GM23338 (cell line): ENCODE measurements around the gene NECAP2.

ENCODE experiments used
- CREB1 ChIP-seq: fragments of 250-450 bp; sonication (Bioruptor Pico); IDR thresholded peaks from 2 replicates; pipeline ENCODE4 v1.5.0; 2020; ENCODE audit warnings: low read depth, mild to moderate bottlenecking, moderate library complexity
- EZH2 ChIP-seq: fragments of 200-600 bp; sonication (generic); IDR thresholded peaks from one replicate; pipeline ENCODE4 v1.8.0; 2017; ENCODE audit warnings: antibody characterized with exemption, mild to moderate bottlenecking, low read depth; ENCODE audit not compliant: unreplicated experiment
- EZH2phosphoT487 ChIP-seq: fragments of 200-600 bp; sonication (generic); IDR thresholded peaks from one replicate; pipeline ENCODE4 v1.8.1; 2018; ENCODE audit warnings: antibody characterized with exemption; ENCODE audit not compliant: unreplicated experiment
- JUNB ChIP-seq: IDR thresholded peaks from one replicate; pipeline ENCODE4 v1.6.1; 2016; ENCODE audit warnings: antibody characterized with exemption; ENCODE audit not compliant: unreplicated experiment
- POLR2AphosphoS5 ChIP-seq: IDR thresholded peaks from 2 replicates; pipeline ENCODE4 v1.6.1; 2016; ENCODE audit warnings: antibody characterized with exemption, low read depth
- STAT1 ChIP-seq: IDR thresholded peaks from one replicate; pipeline ENCODE4 v1.6.1; 2016; ENCODE audit warnings: antibody characterized with exemption; ENCODE audit not compliant: unreplicated experiment
- ZNF114 ChIP-seq: fragments of 250-450 bp; sonication (Bioruptor Pico); IDR thresholded peaks from 2 replicates; pipeline ENCODE4 v1.5.0; 2020; ENCODE audit warnings: mild to moderate bottlenecking, moderate library complexity
- ZNF331 ChIP-seq: fragments of 250-450 bp; sonication (Bioruptor Pico); IDR thresholded peaks from 2 replicates; pipeline ENCODE4 v1.5.0; 2020; ENCODE audit warnings: low read depth, mild to moderate bottlenecking, moderate library complexity
- ZNF462 ChIP-seq: fragments of 250-450 bp; sonication (Bioruptor Pico); IDR thresholded peaks from 2 replicates; pipeline ENCODE4 v1.5.0; 2020; ENCODE audit warnings: mild to moderate bottlenecking, moderate library complexity
- TF ChIP-seq, protein P1 (sequence below), 2 experiments: fragments of 200-600 bp in 1 of 2; sonication (generic) in 1 of 2; conservative IDR thresholded peaks; 2 replicates each; pipeline versions ENCODE4 v1.5.1 to v1.6.1; 2016 to 2017; ENCODE audit warnings: antibody characterized with exemption in 2 of 2, low read depth in 2 of 2, mild to moderate bottlenecking in 2 of 2, moderate library complexity in 1 of 2
- TF ChIP-seq, protein P2 (sequence below): IDR thresholded peaks from one replicate; pipeline ENCODE4 v1.6.1; 2018; ENCODE audit warnings: antibody characterized with exemption; ENCODE audit not compliant: unreplicated experiment
- TF ChIP-seq, protein P3 (sequence below): IDR thresholded peaks from 2 replicates; pipeline ENCODE4 v1.6.1; 2016; ENCODE audit warnings: antibody characterized with exemption

- TF ChIP-seq, protein P1, sequence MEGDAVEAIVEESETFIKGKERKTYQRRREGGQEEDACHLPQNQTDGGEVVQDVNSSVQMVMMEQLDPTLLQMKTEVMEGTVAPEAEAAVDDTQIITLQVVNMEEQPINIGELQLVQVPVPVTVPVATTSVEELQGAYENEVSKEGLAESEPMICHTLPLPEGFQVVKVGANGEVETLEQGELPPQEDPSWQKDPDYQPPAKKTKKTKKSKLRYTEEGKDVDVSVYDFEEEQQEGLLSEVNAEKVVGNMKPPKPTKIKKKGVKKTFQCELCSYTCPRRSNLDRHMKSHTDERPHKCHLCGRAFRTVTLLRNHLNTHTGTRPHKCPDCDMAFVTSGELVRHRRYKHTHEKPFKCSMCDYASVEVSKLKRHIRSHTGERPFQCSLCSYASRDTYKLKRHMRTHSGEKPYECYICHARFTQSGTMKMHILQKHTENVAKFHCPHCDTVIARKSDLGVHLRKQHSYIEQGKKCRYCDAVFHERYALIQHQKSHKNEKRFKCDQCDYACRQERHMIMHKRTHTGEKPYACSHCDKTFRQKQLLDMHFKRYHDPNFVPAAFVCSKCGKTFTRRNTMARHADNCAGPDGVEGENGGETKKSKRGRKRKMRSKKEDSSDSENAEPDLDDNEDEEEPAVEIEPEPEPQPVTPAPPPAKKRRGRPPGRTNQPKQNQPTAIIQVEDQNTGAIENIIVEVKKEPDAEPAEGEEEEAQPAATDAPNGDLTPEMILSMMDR (conservative IDR thresholded peaks at IDR 0.05; ENCODE audit: low read depth in 2 of 2) = no peak
- no peak for TF ChIP-seq POLR2AphosphoS5
- TF ChIP-seq, protein P2, sequence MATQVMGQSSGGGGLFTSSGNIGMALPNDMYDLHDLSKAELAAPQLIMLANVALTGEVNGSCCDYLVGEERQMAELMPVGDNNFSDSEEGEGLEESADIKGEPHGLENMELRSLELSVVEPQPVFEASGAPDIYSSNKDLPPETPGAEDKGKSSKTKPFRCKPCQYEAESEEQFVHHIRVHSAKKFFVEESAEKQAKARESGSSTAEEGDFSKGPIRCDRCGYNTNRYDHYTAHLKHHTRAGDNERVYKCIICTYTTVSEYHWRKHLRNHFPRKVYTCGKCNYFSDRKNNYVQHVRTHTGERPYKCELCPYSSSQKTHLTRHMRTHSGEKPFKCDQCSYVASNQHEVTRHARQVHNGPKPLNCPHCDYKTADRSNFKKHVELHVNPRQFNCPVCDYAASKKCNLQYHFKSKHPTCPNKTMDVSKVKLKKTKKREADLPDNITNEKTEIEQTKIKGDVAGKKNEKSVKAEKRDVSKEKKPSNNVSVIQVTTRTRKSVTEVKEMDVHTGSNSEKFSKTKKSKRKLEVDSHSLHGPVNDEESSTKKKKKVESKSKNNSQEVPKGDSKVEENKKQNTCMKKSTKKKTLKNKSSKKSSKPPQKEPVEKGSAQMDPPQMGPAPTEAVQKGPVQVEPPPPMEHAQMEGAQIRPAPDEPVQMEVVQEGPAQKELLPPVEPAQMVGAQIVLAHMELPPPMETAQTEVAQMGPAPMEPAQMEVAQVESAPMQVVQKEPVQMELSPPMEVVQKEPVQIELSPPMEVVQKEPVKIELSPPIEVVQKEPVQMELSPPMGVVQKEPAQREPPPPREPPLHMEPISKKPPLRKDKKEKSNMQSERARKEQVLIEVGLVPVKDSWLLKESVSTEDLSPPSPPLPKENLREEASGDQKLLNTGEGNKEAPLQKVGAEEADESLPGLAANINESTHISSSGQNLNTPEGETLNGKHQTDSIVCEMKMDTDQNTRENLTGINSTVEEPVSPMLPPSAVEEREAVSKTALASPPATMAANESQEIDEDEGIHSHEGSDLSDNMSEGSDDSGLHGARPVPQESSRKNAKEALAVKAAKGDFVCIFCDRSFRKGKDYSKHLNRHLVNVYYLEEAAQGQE = no peak
- TF ChIP-seq EZH2 = no peak
- TF ChIP-seq CREB1 = no peak
- no peak for TF ChIP-seq ZNF114 (CRISPR knock-in tag)
- TF ChIP-seq EZH2phosphoT487 = no peak
- no peak for TF ChIP-seq ZNF462 (CRISPR knock-in tag)
- TF ChIP-seq JUNB = no peak
- TF ChIP-seq, protein P3, sequence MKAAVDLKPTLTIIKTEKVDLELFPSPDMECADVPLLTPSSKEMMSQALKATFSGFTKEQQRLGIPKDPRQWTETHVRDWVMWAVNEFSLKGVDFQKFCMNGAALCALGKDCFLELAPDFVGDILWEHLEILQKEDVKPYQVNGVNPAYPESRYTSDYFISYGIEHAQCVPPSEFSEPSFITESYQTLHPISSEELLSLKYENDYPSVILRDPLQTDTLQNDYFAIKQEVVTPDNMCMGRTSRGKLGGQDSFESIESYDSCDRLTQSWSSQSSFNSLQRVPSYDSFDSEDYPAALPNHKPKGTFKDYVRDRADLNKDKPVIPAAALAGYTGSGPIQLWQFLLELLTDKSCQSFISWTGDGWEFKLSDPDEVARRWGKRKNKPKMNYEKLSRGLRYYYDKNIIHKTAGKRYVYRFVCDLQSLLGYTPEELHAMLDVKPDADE = no peak
- TF ChIP-seq STAT1 = no peak
- no peak for TF ChIP-seq ZNF331 (CRISPR knock-in tag)
Measured at GRCh38 chr1:16484501-16484835, 43.9 kb downstream of the NECAP2 start.
